Measurements from ENCODE around the gene NAA16.

GRCh38 chr13:41407380-41407779 is 96.3 kb downstream of the NAA16 start:
- TF ChIP-seq CTCF (IDR thresholded peaks at IDR 0.05; ENCODE audit: low read depth, low read length) (no peak), MAX (IDR thresholded peaks at IDR 0.05; ENCODE audit: low read depth, low read length) (no peak), POLR2A (IDR thresholded peaks at IDR 0.05; ENCODE audit: extremely low read depth, insufficient read length) (no peak), MYC (IDR thresholded peaks at IDR 0.05; ENCODE audit: low read depth, low read length) (no peak)

Data from NB4 (cell line).